Vagina (tissue), 2 donors: ENCODE data around the gene NUP210. TPM values are rescaled to one million over a fixed set of nuclear protein-coding genes. Genes with fewer than 3 reads are reported as not detected.
"Not testable (repeated sequence)": the region's sequence is repeated elsewhere in the genome, so short reads cannot be mapped to it uniquely, and the experiment has no call there.

Experiments used
- DNase-seq, 2 donors: peaks; one replicate each; pipeline ENCODE4 v3.0.0-alpha.2; 2017; ENCODE audit errors: extremely low spot score in 2 of 2
- H3K27ac ChIP-seq: fragments of 200-600 bp; sonication (generic); one replicate; pipeline ENCODE4 v1.5.1; 2019
- H3K27me3 ChIP-seq: fragments of 200-600 bp; sonication (generic); one replicate; pipeline ENCODE4 v1.5.1; 2019
- H3K36me3 ChIP-seq, 2 donors: fragments of 200-600 bp; sonication (generic); one replicate each; pipeline ENCODE4 v1.5.1; 2017 to 2019
- H3K4me1 ChIP-seq: fragments of 200-600 bp; sonication (generic); one replicate; pipeline ENCODE4 v1.5.1; 2019
- H3K4me3 ChIP-seq, 2 donors: fragments of 200-600 bp; sonication (generic); 1 replicate in 1 of 2; 2 replicates in 1 of 2; pipeline ENCODE4 v1.5.1; 2016 to 2019
- H3K9me3 ChIP-seq: fragments of 200-600 bp; sonication (generic); one replicate; pipeline ENCODE4 v1.5.1; 2019
- POLR2A ChIP-seq, 2 donors: fragments of 450-650 bp; IDR thresholded peaks; one replicate each; pipeline ENCODE4 v1.6.1; 2017; ENCODE audit warnings: antibody characterized with exemption in 2 of 2, mild to moderate bottlenecking in 2 of 2, moderate library complexity in 2 of 2
- POLR2AphosphoS5 ChIP-seq, 2 donors: sonication (generic); formaldehyde crosslinking; IDR thresholded peaks; one replicate each; pipeline ENCODE4 v1.9.0; 2017; ENCODE audit warnings: antibody characterized with exemption in 2 of 2, mild to moderate bottlenecking in 2 of 2, low read depth in 1 of 2; ENCODE audit not compliant: insufficient read depth in 1 of 2
- intact Hi-C: fragments of 100-400 bp; cut with DNase I; formaldehyde crosslinking; loops from one replicate; pipeline ENCODE4 v1.15.1; 2023
- total RNA-seq: library from RNA; depleted of rRNA; stranded (reverse); fragments of >200 nt; gene quantifications from one replicate; pipeline ENCODE4 v1.2.3, GENCODE V29; 2016
- TF ChIP-seq, protein P1 (sequence below), 3 experiments: fragments of 450-650 bp in 2 of 3; fragments of 200-600 bp in 1 of 3; sonication (generic) in 1 of 3; IDR thresholded peaks; one replicate each; pipeline ENCODE4 v1.5.1; 2017 to 2019; ENCODE audit warnings: antibody characterized with exemption in 3 of 3, mild to moderate bottlenecking in 2 of 3, moderate library complexity in 2 of 3

The NUP210 gene
- total RNA-seq, 1 donor from 2014 or later: 10.1 TPM

- Histone ChIP-seq H3K9me3 (no peaks in the 10 kb centered on the region), H3K4me1 (no peaks in the 10 kb centered on the region), H3K36me3 (no peaks in the 10 kb centered on the region), H3K27ac (no peak overlapping the region), H3K4me3 (no peak overlapping the region), H3K27me3 (no peaks in the 10 kb centered on the region)
- no peak for TF ChIP-seq POLR2A (IDR thresholded peaks at IDR 0.05)
- no peak for TF ChIP-seq POLR2AphosphoS5 (IDR thresholded peaks at IDR 0.05; ENCODE audit: insufficient read depth in 1 of 2, low read depth in 1 of 2)
- TF ChIP-seq, protein P1, sequence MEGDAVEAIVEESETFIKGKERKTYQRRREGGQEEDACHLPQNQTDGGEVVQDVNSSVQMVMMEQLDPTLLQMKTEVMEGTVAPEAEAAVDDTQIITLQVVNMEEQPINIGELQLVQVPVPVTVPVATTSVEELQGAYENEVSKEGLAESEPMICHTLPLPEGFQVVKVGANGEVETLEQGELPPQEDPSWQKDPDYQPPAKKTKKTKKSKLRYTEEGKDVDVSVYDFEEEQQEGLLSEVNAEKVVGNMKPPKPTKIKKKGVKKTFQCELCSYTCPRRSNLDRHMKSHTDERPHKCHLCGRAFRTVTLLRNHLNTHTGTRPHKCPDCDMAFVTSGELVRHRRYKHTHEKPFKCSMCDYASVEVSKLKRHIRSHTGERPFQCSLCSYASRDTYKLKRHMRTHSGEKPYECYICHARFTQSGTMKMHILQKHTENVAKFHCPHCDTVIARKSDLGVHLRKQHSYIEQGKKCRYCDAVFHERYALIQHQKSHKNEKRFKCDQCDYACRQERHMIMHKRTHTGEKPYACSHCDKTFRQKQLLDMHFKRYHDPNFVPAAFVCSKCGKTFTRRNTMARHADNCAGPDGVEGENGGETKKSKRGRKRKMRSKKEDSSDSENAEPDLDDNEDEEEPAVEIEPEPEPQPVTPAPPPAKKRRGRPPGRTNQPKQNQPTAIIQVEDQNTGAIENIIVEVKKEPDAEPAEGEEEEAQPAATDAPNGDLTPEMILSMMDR (IDR thresholded peaks at IDR 0.05): no peak
- DNase-seq: no peak
- intact Hi-C loops: no loop called here
These were observed 31.3 kb downstream of the NUP210 start for GRCh38 chr3:13388816-13389215.

DNA sequence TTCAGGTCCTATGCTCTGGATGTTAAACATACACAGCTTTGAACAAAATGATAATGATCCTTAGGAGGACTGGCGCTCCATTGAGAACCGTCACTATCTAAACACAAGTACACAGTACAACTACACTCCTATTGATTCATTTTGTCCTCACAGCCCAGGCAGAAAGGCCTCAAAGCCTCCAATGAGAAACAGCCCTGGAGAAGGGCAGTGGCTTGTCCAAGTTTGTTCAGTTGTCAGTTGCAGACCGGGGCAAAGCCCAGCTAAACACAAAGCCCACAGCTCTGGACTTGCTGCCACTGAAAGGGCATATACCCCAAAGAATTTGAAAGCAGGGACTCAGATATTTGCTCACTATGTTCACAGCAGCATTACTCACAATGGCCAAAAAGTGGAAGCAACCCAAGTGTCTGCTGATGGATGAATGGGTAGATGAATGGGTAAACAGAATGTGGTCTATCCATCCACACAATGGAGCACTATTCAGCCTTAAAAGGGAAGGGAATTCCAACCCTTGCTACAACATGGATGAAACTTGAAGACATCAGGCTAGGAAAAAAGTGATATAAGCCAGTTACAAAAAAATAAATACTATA lies 34.7 kb downstream of the NUP210 start:
- H3K4me3 ChIP-seq: no peak overlapping the region
- no peak for TF ChIP-seq POLR2A (IDR thresholded peaks at IDR 0.05)
- no peak for TF ChIP-seq POLR2AphosphoS5 (IDR thresholded peaks at IDR 0.05; ENCODE audit: insufficient read depth in 1 of 2, low read depth in 1 of 2)
- TF ChIP-seq, protein P1 (IDR thresholded peaks at IDR 0.05): no peak
- no peaks in the 10 kb centered on the region for H3K9me3 ChIP-seq
- intact Hi-C loops: no loop called here
- no peaks in the 10 kb centered on the region for H3K27me3 ChIP-seq
- no peak overlapping the region for H3K27ac ChIP-seq
- no peak for DNase-seq
- H3K36me3 ChIP-seq: no peaks in the 10 kb centered on the region
- no peaks in the 10 kb centered on the region for H3K4me1 ChIP-seq

DNA sequence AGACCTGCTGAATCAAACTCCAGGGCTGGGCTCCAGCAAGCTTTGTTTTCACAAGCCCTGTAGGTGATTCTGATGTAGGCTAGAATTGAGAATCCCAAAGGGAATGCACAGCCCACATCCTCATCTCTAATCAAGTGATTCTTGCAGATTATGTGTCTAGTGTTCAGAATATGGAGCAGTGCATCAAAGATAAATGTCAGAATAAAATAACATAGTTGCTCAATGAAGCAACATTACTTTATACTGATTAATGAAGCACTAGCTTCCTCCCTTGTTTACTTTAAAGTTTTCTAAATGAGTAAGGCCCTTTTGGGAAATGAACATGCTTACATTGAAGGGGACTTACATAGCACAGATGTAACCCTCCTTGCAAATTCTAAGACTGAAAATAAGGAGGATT lies 39.2 kb downstream of the NUP210 start:
- Histone ChIP-seq H3K27me3 (no peaks in the 10 kb centered on the region), H3K36me3 (no peaks in the 10 kb centered on the region), H3K4me3 (no peak overlapping the region), H3K9me3 (no peaks in the 10 kb centered on the region), H3K27ac (no peak overlapping the region), H3K4me1 (no peaks in the 10 kb centered on the region)
- DNase-seq: no peak
- TF ChIP-seq POLR2AphosphoS5 (IDR thresholded peaks at IDR 0.05; ENCODE audit: insufficient read depth in 1 of 2, low read depth in 1 of 2) (no peak), POLR2A (IDR thresholded peaks at IDR 0.05) (no peak)
- TF ChIP-seq, protein P1 (IDR thresholded peaks at IDR 0.05): no peak
- intact Hi-C loops: no loop called here

DNA sequence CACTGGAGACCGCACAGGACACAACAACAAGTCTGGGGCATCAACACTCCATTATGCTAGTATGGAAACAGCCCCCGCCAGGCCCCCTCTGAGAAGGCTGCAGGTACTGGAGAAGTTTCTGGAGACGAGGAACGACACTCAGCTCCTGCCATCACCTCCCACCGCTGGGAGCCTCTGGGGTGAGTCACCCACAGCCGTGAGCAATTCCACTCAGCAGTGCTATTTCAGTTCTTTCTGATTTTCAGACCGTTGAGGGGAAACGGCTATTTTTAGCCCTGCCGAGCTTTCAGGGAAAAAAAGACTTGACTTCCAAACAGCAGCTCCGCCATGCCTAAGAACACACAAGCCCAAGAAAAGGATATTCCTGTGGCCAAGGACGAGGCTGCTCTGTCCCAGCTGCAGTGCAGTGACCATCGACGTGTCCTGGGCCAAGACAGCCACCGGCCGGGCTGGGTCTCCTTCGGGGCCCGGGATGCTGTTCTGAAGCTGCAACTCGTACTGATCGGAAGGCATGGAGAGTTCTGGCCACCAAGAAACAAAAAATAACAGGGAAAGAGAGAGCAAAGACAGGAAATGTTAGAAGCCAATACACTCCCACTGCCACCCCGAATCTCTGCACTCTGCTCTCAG lies 40.8 kb downstream of the NUP210 start:
- DNase-seq: no peak
- Histone ChIP-seq H3K27ac (no peak overlapping the region), H3K4me3 (no peak overlapping the region), H3K9me3 (no peaks in the 10 kb centered on the region), H3K4me1 (no peaks in the 10 kb centered on the region), H3K36me3 (no peaks in the 10 kb centered on the region), H3K27me3 (no peaks in the 10 kb centered on the region)
- TF ChIP-seq POLR2AphosphoS5 (IDR thresholded peaks at IDR 0.05; ENCODE audit: insufficient read depth in 1 of 2, low read depth in 1 of 2) (no peak), POLR2A (IDR thresholded peaks at IDR 0.05) (no peak)
- TF ChIP-seq, protein P1 (IDR thresholded peaks at IDR 0.05): no peak
- intact Hi-C loops: no loop called here

DNA sequence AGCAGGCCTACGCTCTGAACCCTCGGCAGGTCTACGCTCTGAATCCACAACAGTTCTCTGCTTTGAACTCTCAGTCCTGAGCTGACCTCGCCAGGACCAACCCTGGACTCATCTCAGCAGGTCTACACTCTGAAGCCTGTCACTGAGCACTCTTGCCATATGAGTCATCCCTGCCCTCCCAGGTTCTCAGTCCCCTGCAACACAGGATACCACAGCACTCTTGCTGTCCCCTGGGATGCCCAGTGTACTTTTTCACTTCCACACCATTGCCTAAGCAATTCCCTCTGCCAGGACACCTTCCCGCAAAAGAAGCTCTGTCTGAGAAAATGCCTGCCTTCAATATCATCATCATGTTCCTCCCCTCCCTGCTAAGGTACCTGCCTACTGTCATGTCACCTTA lies 42.0 kb downstream of the NUP210 start:
- H3K4me3 ChIP-seq: no peak overlapping the region
- no peaks in the 10 kb centered on the region for H3K27me3 ChIP-seq
- TF ChIP-seq POLR2A (IDR thresholded peaks at IDR 0.05) (no peak), POLR2AphosphoS5 (IDR thresholded peaks at IDR 0.05; ENCODE audit: insufficient read depth in 1 of 2, low read depth in 1 of 2) (no peak)
- TF ChIP-seq, protein P1 (IDR thresholded peaks at IDR 0.05): no peak
- H3K36me3 ChIP-seq: no peaks in the 10 kb centered on the region
- H3K27ac ChIP-seq: no peak overlapping the region
- DNase-seq: no peak
- intact Hi-C loops: no loop called here
- H3K9me3 ChIP-seq: no peaks in the 10 kb centered on the region
- no peaks in the 10 kb centered on the region for H3K4me1 ChIP-seq

DNA sequence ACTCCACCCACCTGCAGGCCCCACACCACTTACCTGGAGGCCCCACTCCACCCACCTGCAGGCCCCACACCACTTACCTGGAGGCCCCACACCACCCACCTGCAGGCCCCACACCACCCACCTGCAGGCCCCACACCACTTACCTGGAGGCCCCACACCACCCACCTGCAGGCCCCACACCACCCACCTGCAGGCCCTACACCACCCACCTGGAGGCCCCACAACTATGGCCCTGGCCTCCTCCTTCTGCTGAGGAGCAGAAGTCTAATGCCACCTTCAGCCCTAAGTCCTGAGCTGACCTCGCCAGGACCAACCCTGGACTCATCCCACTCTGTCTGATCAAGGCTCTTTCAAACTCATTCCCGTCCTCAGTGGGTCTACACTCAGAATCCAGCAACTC lies 42.4 kb downstream of the NUP210 start:
- DNase-seq: not testable (repeated sequence)

More for the DNA sequence above, 42.4 kb downstream of the NUP210 start:
- H3K27me3 ChIP-seq, H3K4me1 ChIP-seq, H3K27ac ChIP-seq, H3K4me3 ChIP-seq, H3K9me3 ChIP-seq, H3K36me3 ChIP-seq, intact Hi-C loops: not testable (repeated sequence)
